ENCODE results near the gene PARP14.

DNA sequence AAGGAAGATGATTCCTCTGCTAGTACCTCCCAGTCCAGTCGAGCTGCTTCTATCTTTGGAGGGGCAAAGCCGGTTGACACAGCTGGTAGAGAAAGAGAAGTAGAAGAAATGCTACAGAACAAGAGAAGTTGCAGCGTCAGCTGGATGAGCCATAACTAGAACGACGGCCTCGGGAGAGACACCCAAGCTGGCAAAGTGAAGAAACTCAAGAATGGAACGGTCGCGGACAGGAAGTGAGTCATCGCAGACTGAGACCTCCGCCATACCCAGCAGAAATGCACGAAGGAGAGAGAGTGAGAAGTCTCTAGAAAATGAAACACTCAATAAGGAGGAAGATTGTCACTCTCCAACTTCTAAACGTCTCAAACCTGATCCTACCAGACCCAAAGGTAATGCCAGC lies 19.0 kb upstream of the PARP14 start:
- no peak for TF ChIP-seq POLR2AphosphoS5 (IDR thresholded peaks at IDR 0.05; ENCODE audit: insufficient read depth, low read depth, low read length)
- TF ChIP-seq POLR2A (IDR thresholded peaks at IDR 0.05; ENCODE audit: low read depth, low read length) = no peak

Measured in endothelial cell of umbilical vein (primary cell).